GM19468 (cell line): ENCODE results near the gene WWOX.

ENCODE experiments used
- ATAC-seq: cut with Tn5 transposase; IDR thresholded peaks from one replicate; pipeline ENCODE4 v1.9.1; 2021; ENCODE audit warnings: mild to moderate bottlenecking, moderate library complexity, moderate number of reproducible peaks; ENCODE audit not compliant: unreplicated experiment; ENCODE audit errors: extremely low read depth

Gene WWOX

GRCh38 chr16:79171504-79171903 is 1072.0 kb downstream of the WWOX start:
- ATAC-seq, result no peak

GRCh38 chr16:79171931-79172705 is 1072.7 kb downstream of the WWOX start:
- ATAC-seq, result no peak

- ATAC-seq, result no peak
These were observed 1073.6 kb downstream of the WWOX start for GRCh38 chr16:79172976-79173500.

DNA sequence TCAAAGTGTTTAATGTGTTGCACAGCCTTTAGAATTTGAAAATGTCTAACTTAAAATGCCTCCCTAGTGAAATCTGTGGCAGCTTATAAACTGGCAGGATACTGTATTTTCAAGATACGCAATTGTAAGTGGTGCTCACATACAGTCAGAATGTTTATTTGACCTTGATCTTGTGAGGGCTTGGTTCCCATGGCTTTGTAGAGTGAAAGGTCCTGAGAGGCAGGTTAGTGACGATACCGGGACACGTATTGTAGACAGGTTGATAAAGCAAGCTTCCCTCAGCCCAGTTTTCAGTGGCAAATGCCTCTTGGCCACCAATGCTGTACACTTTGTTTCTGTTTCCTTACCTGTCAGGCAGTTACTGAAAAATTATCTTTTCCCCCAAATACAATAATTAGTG is 1074.5 kb downstream of the WWOX start:
- ATAC-seq, result no peak

GRCh38 chr16:79175286-79176057 is 1076.0 kb downstream of the WWOX start:
- no peak for ATAC-seq

GRCh38 chr16:79177018-79177417 is 1077.6 kb downstream of the WWOX start:
- ATAC-seq, result no peak

GRCh38 chr16:79181419-79181818 is 1082.0 kb downstream of the WWOX start:
- no peak for ATAC-seq

- no peak for ATAC-seq
These were observed 1083.2 kb downstream of the WWOX start for GRCh38 chr16:79182616-79183015.

- no peak for ATAC-seq
These were observed 1084.1 kb downstream of the WWOX start for GRCh38 chr16:79183571-79183970.

- ATAC-seq, result no peak
These were observed 1085.1 kb downstream of the WWOX start for GRCh38 chr16:79184464-79185030.

GRCh38 chr16:79185711-79186110 is 1086.3 kb downstream of the WWOX start:
- ATAC-seq, result no peak

DNA sequence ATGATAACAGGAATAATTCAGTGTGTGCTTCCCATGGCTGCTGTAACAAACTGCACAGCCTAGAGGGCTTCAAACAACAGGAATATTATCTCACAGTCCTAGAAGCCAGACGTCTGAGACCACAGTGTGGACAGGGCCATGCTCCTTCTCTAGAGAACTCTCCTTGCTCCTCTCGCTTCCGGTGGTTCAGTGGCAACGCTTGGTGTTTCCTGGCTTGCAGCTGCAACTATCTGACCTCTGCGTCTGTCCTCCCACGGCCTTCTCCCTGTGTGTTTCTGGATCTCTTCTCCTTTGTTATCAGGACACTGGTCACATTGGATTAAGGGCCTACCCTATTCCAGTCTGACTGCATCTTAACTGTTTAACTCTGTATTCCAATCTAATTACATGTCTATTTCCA is 1086.7 kb downstream of the WWOX start:
- ATAC-seq, result no peak

DNA sequence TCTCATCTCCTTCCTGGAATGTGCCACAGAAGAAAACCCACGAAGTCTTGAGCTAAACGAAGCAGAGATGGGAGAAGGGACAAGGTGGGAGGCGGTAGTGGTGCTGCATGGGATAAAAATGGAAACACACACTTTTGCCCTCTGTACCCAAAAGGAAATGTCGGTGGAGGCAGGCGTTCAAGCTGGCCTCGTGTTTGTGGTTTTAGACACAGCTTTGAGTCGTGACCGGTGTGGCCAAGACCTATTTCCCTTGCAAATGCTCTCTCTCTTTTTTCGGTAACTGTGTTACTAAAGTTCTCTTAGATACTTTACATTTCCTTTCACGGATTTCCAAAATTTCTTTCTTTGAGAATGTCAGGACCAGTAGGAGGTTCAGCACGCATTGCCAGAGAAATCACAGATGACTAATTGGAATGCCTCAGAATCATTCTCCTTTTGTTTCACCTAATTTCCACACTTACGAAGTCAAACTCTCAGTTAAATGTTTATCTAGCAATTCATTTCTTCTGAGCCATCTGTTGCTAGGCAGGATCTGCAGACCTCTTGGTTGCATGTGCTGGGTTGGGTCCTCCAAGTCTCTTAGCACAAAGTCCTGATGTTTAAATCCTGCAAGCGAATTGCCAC is 1088.8 kb downstream of the WWOX start:
- no peak for ATAC-seq

DNA sequence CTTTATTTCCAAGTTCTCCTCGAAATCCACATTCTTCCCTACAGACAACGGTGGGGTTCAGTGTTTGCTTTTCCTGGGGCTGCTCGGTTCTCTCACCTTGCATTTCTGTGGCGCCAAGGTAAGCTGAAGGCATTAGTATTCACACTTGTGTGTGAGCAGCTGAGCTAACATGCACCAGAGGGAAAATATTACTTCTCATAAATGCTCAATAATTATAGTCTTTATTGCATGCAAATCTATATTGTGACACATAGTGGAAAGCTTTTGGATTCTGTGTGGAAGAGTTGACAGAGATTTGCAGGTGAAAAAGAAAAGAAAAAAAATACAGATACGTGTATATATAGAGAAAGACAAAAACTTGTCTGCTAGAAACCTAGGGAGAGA is 1089.3 kb downstream of the WWOX start:
- no peak for ATAC-seq

- ATAC-seq, result no peak
These were observed 1091.1 kb downstream of the WWOX start for GRCh38 chr16:79190542-79190941.

DNA sequence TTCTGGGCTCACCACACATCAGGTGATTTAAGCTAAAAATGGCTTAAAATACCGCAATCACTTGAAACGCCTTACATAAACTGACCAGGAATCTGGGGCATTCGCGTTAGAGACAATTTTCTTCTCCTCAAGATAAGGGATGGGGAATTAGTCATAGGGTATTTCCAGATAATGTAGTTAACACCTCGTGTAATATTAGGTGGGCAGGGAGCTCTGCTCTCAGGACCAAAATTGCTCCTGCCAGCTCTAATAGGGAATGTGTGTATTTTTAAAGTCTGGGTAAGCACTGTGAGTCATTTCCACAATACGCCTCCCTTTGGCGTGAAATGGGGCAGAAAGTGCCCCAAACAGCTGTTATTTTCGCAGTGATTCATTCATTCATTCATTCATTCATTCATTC is 1092.5 kb downstream of the WWOX start:
- ATAC-seq, result no peak

GRCh38 chr16:79192904-79193303 is 1093.5 kb downstream of the WWOX start:
- no peak for ATAC-seq

GRCh38 chr16:79194291-79194690 is 1094.8 kb downstream of the WWOX start:
- no peak for ATAC-seq

DNA sequence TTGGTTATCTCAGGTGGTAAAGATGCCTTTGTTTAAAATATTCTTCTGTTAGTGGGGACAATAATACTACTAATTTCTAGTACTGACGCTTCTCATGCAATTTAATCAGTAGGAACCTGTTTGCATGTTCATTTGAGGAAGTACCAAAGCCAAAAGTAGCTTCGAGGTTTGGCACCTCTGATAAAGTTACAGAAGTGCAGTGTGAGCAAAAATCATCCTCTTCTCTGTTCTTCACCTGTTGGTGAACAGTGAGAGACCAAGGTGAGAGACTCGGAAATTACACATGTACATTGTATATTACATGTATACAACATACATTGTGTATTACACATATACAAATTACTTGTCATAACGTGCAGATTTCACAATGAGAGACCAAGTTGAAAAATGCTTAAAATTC is 1096.5 kb downstream of the WWOX start:
- no peak for ATAC-seq

GRCh38 chr16:79201436-79201835 is 1102.0 kb downstream of the WWOX start:
- ATAC-seq, result no peak

GRCh38 chr16:79202977-79203376 is 1103.5 kb downstream of the WWOX start:
- no peak for ATAC-seq
